Limb (tissue), 2 donors: ENCODE measurements around the gene DENND6A.

ENCODE experiments used
- DNase-seq, 2 donors: peaks; one replicate each; pipeline ENCODE4 v3.0.0-alpha.2; 2016; ENCODE audit errors: extremely low spot score in 2 of 2

The DENND6A gene

DNA sequence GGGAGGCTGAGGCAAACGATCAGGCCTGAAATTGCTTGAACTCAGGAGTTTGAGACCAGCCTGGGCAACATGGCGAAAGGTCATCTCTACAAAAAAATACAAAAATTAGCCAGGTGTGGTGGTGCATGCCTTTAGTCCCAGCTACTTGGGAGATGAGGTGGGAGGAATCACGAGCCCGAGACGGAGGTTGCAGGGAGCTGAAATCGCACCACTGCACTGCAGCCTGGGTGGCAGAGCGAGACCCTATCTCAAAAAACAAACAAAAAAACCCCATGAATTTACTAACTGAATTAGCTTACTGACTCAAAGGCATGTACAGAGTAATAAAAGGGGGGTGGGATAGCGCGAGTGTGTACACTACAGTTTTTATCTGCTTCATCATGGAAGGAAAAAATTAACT, 115.1 kb downstream of the DENND6A start:
- DNase-seq, result no peak

DNA sequence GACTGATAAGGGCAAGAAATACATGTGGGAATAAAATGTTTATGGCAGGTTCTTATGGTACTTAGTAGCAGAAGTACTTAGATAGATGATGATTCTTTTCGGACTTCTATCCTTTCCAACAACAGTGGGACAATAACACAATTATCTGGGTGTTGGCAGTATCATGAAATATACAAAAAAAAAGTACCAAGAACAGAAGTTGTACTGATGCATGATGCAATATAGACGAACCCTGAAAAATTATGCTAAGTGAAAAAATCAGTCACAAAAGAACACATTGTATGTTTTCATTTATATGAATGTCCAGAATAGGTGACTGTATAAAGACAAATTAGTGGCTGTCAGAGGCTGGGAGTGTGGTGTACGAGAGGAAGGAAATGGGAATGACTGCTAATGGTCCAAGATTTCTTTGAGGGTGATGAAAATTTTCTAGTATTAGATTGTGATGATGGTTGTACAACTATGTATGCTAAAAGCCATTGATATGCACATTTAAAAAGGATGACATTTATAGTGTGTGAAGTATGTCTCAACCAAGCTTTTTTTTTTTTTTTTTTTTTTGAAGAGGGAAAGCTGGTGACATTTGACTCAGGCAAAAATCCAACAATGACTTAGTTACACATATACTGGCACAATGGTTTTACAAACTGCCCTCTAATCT, 116.8 kb downstream of the DENND6A start:
- DNase-seq, result no peak
